Measurements from ENCODE around the gene MCRIP1. TPM values are rescaled to one million over a fixed set of nuclear protein-coding genes. Genes with fewer than 3 reads are reported as not detected.
A peak's percentile ranks its signal among the peaks of the same experiment; 100 is the strongest.

Gene MCRIP1
- total RNA-seq, 2 donors from 2014 or later: 83.6 to 150 TPM

- no peak for DNase-seq (ENCODE audit: low spot score)
- WGBS: under 1% methylated on average over 66 of the region's 95 CpGs
- Histone ChIP-seq H3K4me3 (peak within 1 kb of the TSS; percentile 99), H3K4me1 (replicated peaks) (peaks cover 16% of the 10 kb centered on the region), H3K36me3 (no peaks in the 10 kb centered on the region), H3K27me3 (replicated peaks; ENCODE audit: insufficient read depth) (no peaks in the 10 kb centered on the region), H3K27ac (peak within 1 kb of the TSS; percentile 92), H3K9me3 (no peaks in the 10 kb centered on the region)
- TF ChIP-seq POLR2AphosphoS5 (IDR thresholded peaks at IDR 0.05) (no peak), POLR2A (IDR thresholded peaks at IDR 0.05) (peak; percentile 60), CTCF (IDR thresholded peaks at IDR 0.05) (no peak)
- intact Hi-C loops (cut with DNase I): no loop called here
These were observed 27.0 kb upstream of the MCRIP1 start, which contains the start of gene P4HB for GRCh38 chr17:81859906-81860755. TSS of gene P4HB (minus strand) at chr17:81860535. CDS start at chr17:81860471, 64 bp downstream.

GRCh38 chr17:81858967-81859905 is 26.1 kb upstream of the MCRIP1 start:
- WGBS: 53% methylated on average over 23 of the region's 23 CpGs
- Histone ChIP-seq H3K36me3 (no peaks in the 10 kb centered on the region), H3K27me3 (replicated peaks; ENCODE audit: insufficient read depth) (no peaks in the 10 kb centered on the region), H3K27ac (peak overlapping the region; percentile 92), H3K4me3 (peak overlapping the region; percentile 99), H3K9me3 (no peaks in the 10 kb centered on the region), H3K4me1 (replicated peaks) (peaks cover 16% of the 10 kb centered on the region)
- DNase-seq (ENCODE audit: low spot score): no peak
- TF ChIP-seq CTCF (IDR thresholded peaks at IDR 0.05) (no peak), POLR2A (IDR thresholded peaks at IDR 0.05) (no peak), POLR2AphosphoS5 (IDR thresholded peaks at IDR 0.05) (no peak)
- intact Hi-C loops (cut with DNase I): no loop called here

GRCh38 chr17:81858170-81858966 is 25.3 kb upstream of the MCRIP1 start:
- Histone ChIP-seq H3K4me3 (peak overlapping the region in 1 of 2 donors; percentile 99), H3K4me1 (replicated peaks) (peaks cover 16% of the 10 kb centered on the region), H3K27me3 (replicated peaks; ENCODE audit: insufficient read depth) (no peaks in the 10 kb centered on the region), H3K9me3 (no peaks in the 10 kb centered on the region), H3K36me3 (peaks cover 0 to 6% of the 10 kb centered on the region in 2 donors), H3K27ac (peak overlapping the region in 1 of 2 donors; percentile 92)
- DNase-seq (ENCODE audit: low spot score): no peak
- no peak for TF ChIP-seq POLR2AphosphoS5 (IDR thresholded peaks at IDR 0.05)
- no peak for TF ChIP-seq POLR2A (IDR thresholded peaks at IDR 0.05)
- no peak for TF ChIP-seq CTCF (IDR thresholded peaks at IDR 0.05)
- intact Hi-C loops (cut with DNase I): no loop called here
- 72% methylated on average over 25 of the region's 30 CpGs for WGBS

- 67% methylated on average over 29 of the region's 29 CpGs for WGBS
- intact Hi-C loops (cut with DNase I): no loop called here
- no peak for DNase-seq (ENCODE audit: low spot score)
- Histone ChIP-seq H3K36me3 (peaks cover 9 to 11% of the 10 kb centered on the region in 2 donors), H3K27ac (no peak overlapping the region), H3K27me3 (replicated peaks; ENCODE audit: insufficient read depth) (no peaks in the 10 kb centered on the region), H3K4me3 (no peak overlapping the region), H3K4me1 (replicated peaks) (peaks cover 12% of the 10 kb centered on the region), H3K9me3 (no peaks in the 10 kb centered on the region)
- peak in 2 of 4 experiments; percentile 15 to 37 for TF ChIP-seq CTCF (IDR thresholded peaks at IDR 0.05)
- TF ChIP-seq POLR2AphosphoS5 (IDR thresholded peaks at IDR 0.05): no peak
- TF ChIP-seq POLR2A (IDR thresholded peaks at IDR 0.05): no peak
These were observed 22.1 kb upstream of the MCRIP1 start for GRCh38 chr17:81854974-81855774.
